GM12878 (cell line): ENCODE data around the gene EYS. TPM values are rescaled to one million over a fixed set of nuclear protein-coding genes. Genes with fewer than 3 reads are reported as not detected.

Source experiments
- ATAC-seq: fragments of 200-7000 bp; cut with Tn5 transposase; 3 replicates; pipeline ENCODE4 v1.9.1; 2020; ENCODE audit warnings: mild to moderate bottlenecking, moderate library complexity
- BruUV-seq: library from RNA; stranded (reverse); fragments of 400-500 nt; replicated peaks from 2 replicates; lab custom pipeline; 2021; lab: Mats Ljungman, UMichigan
- CTCF ChIA-PET: fragments of 300-600 bp; sonication (Branson Sonifier 250); formaldehyde crosslinking; extraction: SDS; loops from one replicate; lab custom pipeline; 2021; ENCODE audit warnings: inconsistent platforms; lab: Yijun Ruan, JAX
- POLR2A ChIA-PET: fragments of 350-600 bp; formaldehyde crosslinking; extraction: SDS; loops from one replicate; lab custom pipeline; 2021; ENCODE audit warnings: inconsistent platforms; lab: Charles Lee
- RAD21 ChIA-PET: fragments of 300-600 bp; sonication (Branson Sonifier 250); formaldehyde crosslinking; loops from one replicate; lab custom pipeline; 2023; ENCODE audit warnings: antibody characterized with exemption; ENCODE audit not compliant: unreplicated experiment; lab: Charles Lee
- SMC1A ChIA-PET: fragments of 300-600 bp; sonication (Branson Sonifier 250); formaldehyde crosslinking; loops from one replicate; lab custom pipeline; 2023; ENCODE audit not compliant: unreplicated experiment, uncharacterized antibody; lab: Charles Lee
- DNase-seq: peaks from one replicate; pipeline ENCODE4 v3.0.0-alpha.2; 2011; ENCODE audit warnings: low read depth, low spot score
- FAIRE-seq: peaks from 3 replicates; lab custom pipeline; 2011; peaks lifted over from hg19 to GRCh38; lab: Jason Lieb, UNC
- H2AFZ ChIP-seq: 2 replicates; pipeline ENCODE4 v1.6.0; 2011; ENCODE audit warnings: low read depth, low read length, control low read depth; ENCODE audit not compliant: control insufficient read depth
- H3K27ac ChIP-seq: 2 replicates; pipeline ENCODE4 v1.5.1; 2011; ENCODE audit warnings: control low read depth; ENCODE audit not compliant: control insufficient read depth, insufficient read depth
- H3K27me3 ChIP-seq, 2 experiments: replicated peaks in 1 of 2; 2 replicates each; pipeline versions ENCODE4 v1.6.0 to v1.6.1; 2011; ENCODE audit warnings: low read length in 1 of 2; ENCODE audit not compliant: control insufficient read depth in 2 of 2, insufficient read depth in 2 of 2
- H3K36me3 ChIP-seq, 2 experiments: 2 replicates each; pipeline ENCODE4 v1.5.1; 2011; ENCODE audit warnings: low read length in 1 of 2; ENCODE audit not compliant: control insufficient read depth in 2 of 2, insufficient read depth in 2 of 2
- H3K4me1 ChIP-seq: 2 replicates; pipeline ENCODE4 v1.6.1; 2011; ENCODE audit warnings: mild to moderate bottlenecking, low read length, moderate library complexity, mixed read lengths; ENCODE audit not compliant: control insufficient read depth, insufficient read depth
- H3K4me2 ChIP-seq: 2 replicates; pipeline ENCODE4 v1.6.0; 2011; ENCODE audit warnings: control low read depth; ENCODE audit not compliant: control insufficient read depth, insufficient read depth
- H3K4me3 ChIP-seq: fragments of 200-600 bp; sonication (generic); 2 replicates; pipeline ENCODE4 v1.5.1; 2016
- H3K79me2 ChIP-seq: 2 replicates; pipeline ENCODE4 v1.6.0; 2011; ENCODE audit warnings: low read length; ENCODE audit not compliant: control insufficient read depth, insufficient read depth
- H3K9ac ChIP-seq: 2 replicates; pipeline ENCODE4 v1.8.0; 2011; ENCODE audit warnings: low read length, control low read depth, mixed read lengths; ENCODE audit not compliant: control insufficient read depth, insufficient read depth
- H3K9me3 ChIP-seq: replicated peaks from 3 replicates; pipeline ENCODE4 v1.5.1; 2011; ENCODE audit warnings: mild to moderate bottlenecking, low read length; ENCODE audit not compliant: control insufficient read depth, insufficient read depth
- H4K20me1 ChIP-seq: 2 replicates; pipeline ENCODE4 v1.6.0; 2011; ENCODE audit not compliant: control insufficient read depth, insufficient read depth
- ATF7 ChIP-seq: fragments of 450-650 bp; IDR thresholded peaks from 2 replicates; pipeline ENCODE4 v1.6.1; 2016; ENCODE audit warnings: low read depth, mild to moderate bottlenecking
- BACH1 ChIP-seq: fragments of 450-650 bp; IDR thresholded peaks from 2 replicates; pipeline ENCODE4 v1.6.1; 2017; ENCODE audit warnings: mild to moderate bottlenecking, borderline replicate concordance
- FOXK2 ChIP-seq: fragments of 450-650 bp; IDR thresholded peaks from 2 replicates; pipeline ENCODE4 v1.6.1; 2017; ENCODE audit warnings: mild to moderate bottlenecking, moderate library complexity
- MEF2B ChIP-seq: fragments of 450-650 bp; IDR thresholded peaks from 2 replicates; pipeline ENCODE4 v1.6.1; 2018; ENCODE audit warnings: mild to moderate bottlenecking, moderate library complexity; ENCODE audit not compliant: partially characterized antibody, poor library complexity, severe bottlenecking
- POU2F2 ChIP-seq: IDR thresholded peaks from 3 replicates; pipeline ENCODE4 v1.6.1; 2011; ENCODE audit warnings: low read depth, mild to moderate bottlenecking, low read length, borderline replicate concordance
- RCOR1 ChIP-seq: conservative IDR thresholded peaks from 2 replicates; pipeline ENCODE4 v1.6.1; 2012; ENCODE audit warnings: low read depth, low read length, improper control_type of control experiment
- SREBF1 ChIP-seq: IDR thresholded peaks from 2 replicates; pipeline ENCODE4 v1.6.1; 2012; ENCODE audit warnings: mild to moderate bottlenecking, low read length
- SUZ12 ChIP-seq: fragments of 200-600 bp; sonication (generic); IDR thresholded peaks from one replicate; pipeline ENCODE4 v1.6.1; 2018; ENCODE audit warnings: antibody characterized with exemption, mild to moderate bottlenecking; ENCODE audit not compliant: unreplicated experiment
- TCF12 ChIP-seq: IDR thresholded peaks from 2 replicates; pipeline ENCODE4 v1.6.1; 2011; ENCODE audit warnings: low read depth, mild to moderate bottlenecking, low read length
- ZNF217 ChIP-seq: fragments of 450-650 bp; IDR thresholded peaks from 2 replicates; pipeline ENCODE4 v1.6.1; 2017; ENCODE audit warnings: antibody characterized with exemption, mild to moderate bottlenecking
- WGBS: methylation state at CpG from one replicate; pipeline ENCODE4 v1.1.6; 2016; ENCODE audit warnings: low lambda C conversion rate; ENCODE audit not compliant: insufficient replicate concordance, insufficient coverage; ENCODE audit errors: missing lambda C conversion rate; 5-methylcytosine and 5-hydroxymethylcytosine counted together
- in situ Hi-C: fragments of 300-500 bp; cut with MboI; formaldehyde crosslinking; loops from 9 replicates; pipeline ENCODE4 v1.14.3; 2018; ENCODE audit warnings: mixed read lengths
- intact Hi-C: fragments of 100-400 bp; cut with micrococcal nuclease; formaldehyde crosslinking; loops from one replicate; pipeline ENCODE4 v1.14.2; 2022; ENCODE audit not compliant: unreplicated experiment
- polyA plus RNA-seq, 11 experiments: library from polyadenylated mRNA; depleted of rRNA in 4 of 11; unstranded in 6 of 11; stranded (reverse) in 5 of 11; fragments of >200 nt; fragmentation: Nextera tagmentation in 4 of 11; fragmentation: Illumina TruSeq in 1 of 11; extraction: Ambion mirVana in 4 of 11; extraction: Trizol in 1 of 11; gene quantifications; 1 replicate in 1 of 11; 2 replicates in 10 of 11; pipeline versions ENCODE4 v1.2.1 to v1.2.3, GENCODE V29; 2011 to 2016; ENCODE audit warnings: inconsistent platforms in 2 of 11, missing spikeins in 2 of 11, low read depth in 1 of 11
- total RNA-seq, 4 experiments: library from RNA; depleted of rRNA in 3 of 4; stranded (reverse); fragments of >200 nt in 3 of 4; fragmentation: Illumina TruSeq in 1 of 4; extraction: Trizol in 1 of 4; gene quantifications; 2 replicates each; pipeline versions ENCODE4 v1.2.1 to v1.2.3, GENCODE V29; 2013 to 2021

The EYS gene
- total and polyA plus RNA-seq, 10 of the 15 experiments (the other 5 are each of a cell fraction or from before 2014, with no cell fraction given), result under 0.01 to 0.14 (median 0.02) TPM; not detected in 1

DNA sequence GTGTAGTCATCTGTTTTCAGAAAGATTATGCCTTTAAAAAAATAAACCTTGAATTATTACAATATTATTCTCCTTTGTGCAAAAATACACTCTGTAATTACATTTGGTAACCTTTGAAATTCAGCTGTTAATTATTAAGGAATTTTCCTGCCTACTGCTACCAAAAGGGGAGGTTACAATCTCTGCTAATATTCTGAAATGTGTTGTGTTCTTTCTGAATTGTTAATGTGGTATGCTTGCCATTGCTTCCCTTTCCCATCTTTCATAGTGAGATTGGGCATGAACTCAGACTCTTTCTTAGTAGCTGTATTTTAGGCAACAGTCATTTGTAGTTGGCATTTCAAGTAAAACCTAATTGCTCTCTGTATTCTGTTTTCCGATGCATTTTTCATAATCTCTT, 1998.4 kb downstream of the EYS start:
- H3K4me2 ChIP-seq, result no peak overlapping the region
- no peak overlapping the region for H2AFZ ChIP-seq
- CTCF ChIA-PET, result interaction anchor here (1.0 to 2.3 kb wide), 2 partner anchors 23 to 110 kb away, joined by 3 to 6 read pairs; no protein-coding TSS in a partner anchor
- no peak overlapping the region for H3K4me3 ChIP-seq
- no peak overlapping the region for H3K27ac ChIP-seq
- POLR2A ChIA-PET, result no interaction called here
- FAIRE-seq (no peak), ATAC-seq (no peak), DNase-seq (no peak)
- BruUV-seq, result no TSS peak
- RAD21 ChIA-PET, result no interaction called here
- 95% methylated on average over 1 of the region's 1 CpG for WGBS
- TF ChIP-seq POU2F2 (no peak), SUZ12 (no peak), MEF2B (no peak), SREBF1 (no peak), RCOR1 (no peak), BACH1 (no peak), ZNF217 (no peak), TCF12 (no peak), FOXK2 (no peak), ATF7 (no peak)
- H3K27me3 ChIP-seq, result no peaks in the 10 kb centered on the region
- intact Hi-C loops (no loop called here), in situ Hi-C loops (no loop called here)
- no peak overlapping the region for H3K9ac ChIP-seq
- H3K9me3 ChIP-seq, result no peaks in the 10 kb centered on the region
- peaks cover 3 to 38% of the 10 kb centered on the region in 2 experiments for H3K36me3 ChIP-seq
- H3K79me2 ChIP-seq, result no peaks in the 10 kb centered on the region
- no peaks in the 10 kb centered on the region for H3K4me1 ChIP-seq
- SMC1A ChIA-PET, result interaction anchor here (1.7 kb wide), 1 partner anchor 356 kb away, joined by 3 read pairs; no protein-coding TSS in a partner anchor
- no peaks in the 10 kb centered on the region for H4K20me1 ChIP-seq
